Measurements from ENCODE around the gene GALNT18.
"Not testable (repeated sequence)": the region's sequence is repeated elsewhere in the genome, so short reads cannot be mapped to it uniquely, and the experiment has no call there.

GALNT18 gene

GRCh38 chr11:11383995-11384394 is 237.8 kb downstream of the GALNT18 start:
- no peak for DNase-seq (ENCODE audit: low spot score)

- no peak for DNase-seq (ENCODE audit: low spot score)
Measured at GRCh38 chr11:11382858-11383532, 238.8 kb downstream of the GALNT18 start.

GRCh38 chr11:11381471-11382105 is 240.2 kb downstream of the GALNT18 start:
- DNase-seq (ENCODE audit: low spot score) = no peak

GRCh38 chr11:11380883-11381282 is 240.9 kb downstream of the GALNT18 start:
- DNase-seq (ENCODE audit: low spot score) = no peak

- DNase-seq (ENCODE audit: low spot score) = no peak
Measured at GRCh38 chr11:11380340-11380739, 241.5 kb downstream of the GALNT18 start.

GRCh38 chr11:11379661-11380060 is 242.1 kb downstream of the GALNT18 start:
- DNase-seq (ENCODE audit: low spot score) = no peak

- no peak for DNase-seq (ENCODE audit: low spot score)
Measured at GRCh38 chr11:11378184-11378940, 243.4 kb downstream of the GALNT18 start.

- no peak for DNase-seq (ENCODE audit: low spot score)
Measured at GRCh38 chr11:11374358-11375148, 247.3 kb downstream of the GALNT18 start.

GRCh38 chr11:11373934-11374333 is 247.9 kb downstream of the GALNT18 start:
- DNase-seq (ENCODE audit: low spot score) = no peak

- DNase-seq (ENCODE audit: low spot score) = no peak
Measured at GRCh38 chr11:11372461-11372860, 249.3 kb downstream of the GALNT18 start.

- no peak for DNase-seq (ENCODE audit: low spot score)
Measured at GRCh38 chr11:11370962-11371303, 250.9 kb downstream of the GALNT18 start.

- DNase-seq (ENCODE audit: low spot score) = no peak
Measured at GRCh38 chr11:11370255-11370961, 251.4 kb downstream of the GALNT18 start.

- no peak for DNase-seq (ENCODE audit: low spot score)
Measured at GRCh38 chr11:11366793-11367192, 255.0 kb downstream of the GALNT18 start.

GRCh38 chr11:11363674-11364073 is 258.1 kb downstream of the GALNT18 start:
- DNase-seq (ENCODE audit: low spot score) = no peak

- DNase-seq (ENCODE audit: low spot score) = no peak
Measured at GRCh38 chr11:11359611-11360010, 262.2 kb downstream of the GALNT18 start.

- no peak for DNase-seq (ENCODE audit: low spot score)
Measured at GRCh38 chr11:11356842-11357241, 265.0 kb downstream of the GALNT18 start.

- not testable (repeated sequence) for DNase-seq (ENCODE audit: low spot score)
Measured at GRCh38 chr11:11352878-11353277, 268.9 kb downstream of the GALNT18 start, which contains the start of gene CSNK2A3. Gene CSNK2A3, minus strand, starts transcription at chr11:11353250. Its CDS starts 131 bp downstream, at chr11:11353119.

- DNase-seq (ENCODE audit: low spot score) = not testable (repeated sequence)
Measured at GRCh38 chr11:11351851-11352250, 270.0 kb downstream of the GALNT18 start.

GRCh38 chr11:11351042-11351586 is 270.7 kb downstream of the GALNT18 start:
- no peak for DNase-seq (ENCODE audit: low spot score)

- DNase-seq (ENCODE audit: low spot score) = peak; percentile 58
Measured at GRCh38 chr11:11349870-11350337, 271.9 kb downstream of the GALNT18 start.

All from hepatic stellate cell (primary cell).